GM23338 (cell line): ENCODE results near the gene MRM2. TPM values are rescaled to one million over a fixed set of nuclear protein-coding genes. Genes with fewer than 3 reads are reported as not detected.

Source experiments
- ATAC-seq: fragments of 200-7000 bp; cut with Tn5 transposase; 3 replicates; pipeline ENCODE4 v1.9.1; 2020
- DNase-seq: peaks from one replicate; pipeline ENCODE4 v3.0.0-alpha.2; 2015; ENCODE audit warnings: low spot score
- H2AFZ ChIP-seq: fragments of 200-600 bp; sonication (generic); 2 replicates; pipeline ENCODE4 v1.8.0; 2016; ENCODE audit warnings: antibody characterized with exemption, mild to moderate bottlenecking, moderate library complexity
- H3F3A ChIP-seq: fragments of 200-600 bp; sonication (generic); replicated peaks from 2 replicates; pipeline ENCODE4 v1.8.0; 2017; ENCODE audit warnings: antibody characterized with exemption, mixed run types, low read depth
- H3K27ac ChIP-seq: fragments of 200-600 bp; sonication (generic); 2 replicates; pipeline ENCODE4 v1.6.1; 2016; ENCODE audit warnings: low read depth
- H3K27me3 ChIP-seq: fragments of 200-600 bp; sonication (generic); 2 replicates; pipeline ENCODE4 v1.8.0; 2016; ENCODE audit warnings: mild to moderate bottlenecking, mixed run types, moderate library complexity; ENCODE audit not compliant: insufficient read depth
- H3K36me3 ChIP-seq: fragments of 200-600 bp; sonication (generic); 2 replicates; pipeline ENCODE4 v1.8.0; 2016; ENCODE audit warnings: mild to moderate bottlenecking; ENCODE audit not compliant: insufficient read depth
- H3K4me1 ChIP-seq: fragments of 200-600 bp; sonication (generic); 2 replicates; pipeline ENCODE4 v1.8.0; 2016; ENCODE audit warnings: mild to moderate bottlenecking, moderate library complexity; ENCODE audit not compliant: insufficient read depth
- H3K4me2 ChIP-seq: fragments of 200-600 bp; sonication (generic); 2 replicates; pipeline ENCODE4 v1.7.1; 2017; ENCODE audit warnings: mixed run types
- H3K4me3 ChIP-seq: fragments of 200-600 bp; sonication (generic); 2 replicates; pipeline ENCODE4 v1.6.1; 2016; ENCODE audit warnings: mixed run types
- H3K79me2 ChIP-seq: fragments of 200-600 bp; sonication (generic); replicated peaks from 2 replicates; pipeline ENCODE4 v1.8.0; 2017; ENCODE audit warnings: mild to moderate bottlenecking; ENCODE audit not compliant: insufficient read depth
- H3K9me2 ChIP-seq: fragments of 200-600 bp; sonication (generic); 2 replicates; pipeline ENCODE4 v1.8.0; 2017; ENCODE audit not compliant: insufficient read depth
- H4K20me1 ChIP-seq: fragments of 200-600 bp; sonication (generic); replicated peaks from 2 replicates; pipeline ENCODE4 v1.8.0; 2017; ENCODE audit warnings: mild to moderate bottlenecking; ENCODE audit not compliant: insufficient read depth
- H3K27ac Mint-ChIP-seq: 2 replicates; pipeline ENCODE4 v1.8.0; 2020; ENCODE audit warnings: inconsistent platforms, mild to moderate bottlenecking, moderate library complexity, mixed read lengths
- H3K27me3 Mint-ChIP-seq: 3 replicates; pipeline ENCODE4 v1.8.0; 2022; ENCODE audit warnings: low read depth, mild to moderate bottlenecking, moderate library complexity, mixed read lengths, inconsistent platforms; ENCODE audit not compliant: insufficient read depth, poor library complexity
- H3K36me3 Mint-ChIP-seq: 3 replicates; pipeline ENCODE4 v1.8.0; 2021; ENCODE audit warnings: low read depth, mild to moderate bottlenecking, inconsistent platforms, moderate library complexity, mixed read lengths
- H3K4me1 Mint-ChIP-seq: 3 replicates; pipeline ENCODE4 v1.8.0; 2020; ENCODE audit warnings: mild to moderate bottlenecking, inconsistent platforms, mixed read lengths
- H3K4me3 Mint-ChIP-seq: 3 replicates; pipeline ENCODE4 v1.8.0; 2021; ENCODE audit warnings: moderate library complexity, mild to moderate bottlenecking, inconsistent platforms, mixed read lengths
- H3K9me3 Mint-ChIP-seq: 3 replicates; pipeline ENCODE4 v1.8.0; 2020; ENCODE audit warnings: moderate library complexity, mild to moderate bottlenecking, inconsistent platforms, mixed read lengths
- ETS1 ChIP-seq: IDR thresholded peaks from 2 replicates; pipeline ENCODE4 v1.6.1; 2016; ENCODE audit warnings: antibody characterized with exemption
- EZH2 ChIP-seq: fragments of 200-600 bp; sonication (generic); IDR thresholded peaks from one replicate; pipeline ENCODE4 v1.8.0; 2017; ENCODE audit warnings: antibody characterized with exemption, mild to moderate bottlenecking, low read depth; ENCODE audit not compliant: unreplicated experiment
- JUNB ChIP-seq: IDR thresholded peaks from one replicate; pipeline ENCODE4 v1.6.1; 2016; ENCODE audit warnings: antibody characterized with exemption; ENCODE audit not compliant: unreplicated experiment
- NANOG ChIP-seq: IDR thresholded peaks from 2 replicates; pipeline ENCODE4 v1.6.1; 2016; ENCODE audit warnings: antibody characterized with exemption, borderline replicate concordance
- POLR2AphosphoS5 ChIP-seq: IDR thresholded peaks from 2 replicates; pipeline ENCODE4 v1.6.1; 2016; ENCODE audit warnings: antibody characterized with exemption, low read depth
- REST ChIP-seq: IDR thresholded peaks from one replicate; pipeline ENCODE4 v1.6.1; 2018; ENCODE audit warnings: antibody characterized with exemption; ENCODE audit not compliant: unreplicated experiment
- STAT1 ChIP-seq: IDR thresholded peaks from one replicate; pipeline ENCODE4 v1.6.1; 2016; ENCODE audit warnings: antibody characterized with exemption; ENCODE audit not compliant: unreplicated experiment
- ZNF114 ChIP-seq: fragments of 250-450 bp; sonication (Bioruptor Pico); IDR thresholded peaks from 2 replicates; pipeline ENCODE4 v1.5.0; 2020; ENCODE audit warnings: mild to moderate bottlenecking, moderate library complexity
- ZNF331 ChIP-seq: fragments of 250-450 bp; sonication (Bioruptor Pico); IDR thresholded peaks from 2 replicates; pipeline ENCODE4 v1.5.0; 2020; ENCODE audit warnings: low read depth, mild to moderate bottlenecking, moderate library complexity
- ZNF462 ChIP-seq: fragments of 250-450 bp; sonication (Bioruptor Pico); IDR thresholded peaks from 2 replicates; pipeline ENCODE4 v1.5.0; 2020; ENCODE audit warnings: mild to moderate bottlenecking, moderate library complexity
- polyA plus RNA-seq: library from polyadenylated mRNA; unstranded; fragments of >200 nt; fragmentation: Nextera tagmentation; extraction: Ambion mirVana; gene quantifications from 2 replicates; pipeline ENCODE4 v1.2.1, GENCODE V29; 2016
- total RNA-seq: library from RNA; depleted of rRNA; stranded (reverse); fragments of >200 nt; shearing (Covaris generic); gene quantifications from 2 replicates; pipeline ENCODE4 v1.2.3, GENCODE V29; 2014
- TF ChIP-seq, protein P1 (sequence below), 2 experiments: fragments of 200-600 bp in 1 of 2; sonication (generic) in 1 of 2; conservative IDR thresholded peaks; 2 replicates each; pipeline versions ENCODE4 v1.5.1 to v1.6.1; 2016 to 2017; ENCODE audit warnings: antibody characterized with exemption in 2 of 2, low read depth in 2 of 2, mild to moderate bottlenecking in 2 of 2, moderate library complexity in 1 of 2

The MRM2 gene
- total and polyA plus RNA-seq, 2 experiments from 2014 or later: 30.0 to 37.8 TPM

DNA sequence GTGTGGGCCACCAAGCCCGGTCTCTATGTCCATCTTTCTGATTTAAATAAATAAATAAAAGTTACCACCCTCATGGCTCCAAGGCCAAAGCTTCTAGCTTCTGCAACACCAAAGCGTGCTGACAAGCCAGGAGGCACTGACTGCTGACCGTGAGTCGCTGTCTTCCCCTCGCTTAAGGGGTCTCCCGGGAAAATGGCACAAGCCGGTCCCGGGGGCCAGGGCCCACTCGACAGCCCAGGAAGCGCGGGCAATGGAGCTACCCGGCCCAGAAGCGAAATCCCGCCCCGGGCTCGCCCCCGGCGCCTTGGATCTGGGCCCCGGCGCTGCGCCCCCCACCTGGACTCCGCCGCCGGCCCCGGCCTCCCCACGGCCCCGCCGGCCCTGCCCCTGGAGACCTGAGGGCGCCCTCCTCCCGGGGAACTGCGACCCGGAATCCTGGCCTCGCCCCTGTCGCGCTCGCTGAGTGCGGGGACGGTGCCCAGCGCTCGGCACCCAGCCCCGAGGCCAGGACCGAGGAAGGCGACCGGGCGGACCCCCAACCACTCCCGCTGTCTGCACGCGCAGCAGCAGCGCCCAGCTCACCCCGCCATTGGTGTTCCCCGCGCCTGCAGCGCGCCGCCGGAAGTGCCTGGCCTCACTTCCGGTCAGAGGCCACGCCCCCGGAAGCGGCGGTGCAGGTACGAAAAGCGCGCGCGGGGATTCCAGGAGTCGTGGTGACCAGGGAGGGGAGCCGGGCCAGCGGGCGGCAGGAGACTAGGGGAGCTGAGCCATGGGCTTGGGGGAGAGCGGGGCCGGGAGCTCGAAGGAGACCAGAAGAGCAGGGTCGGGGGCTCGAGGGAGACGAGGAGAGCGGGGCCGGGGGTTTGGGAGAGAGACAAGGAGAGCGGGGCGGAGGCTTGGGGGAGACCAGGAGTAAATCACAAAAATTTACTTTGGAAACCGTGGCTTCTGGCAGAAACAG is at the start of gene MRM2, which contains the start of gene NUDT1 (continued):
- no peak for TF ChIP-seq ZNF462 (CRISPR knock-in tag)

DNA sequence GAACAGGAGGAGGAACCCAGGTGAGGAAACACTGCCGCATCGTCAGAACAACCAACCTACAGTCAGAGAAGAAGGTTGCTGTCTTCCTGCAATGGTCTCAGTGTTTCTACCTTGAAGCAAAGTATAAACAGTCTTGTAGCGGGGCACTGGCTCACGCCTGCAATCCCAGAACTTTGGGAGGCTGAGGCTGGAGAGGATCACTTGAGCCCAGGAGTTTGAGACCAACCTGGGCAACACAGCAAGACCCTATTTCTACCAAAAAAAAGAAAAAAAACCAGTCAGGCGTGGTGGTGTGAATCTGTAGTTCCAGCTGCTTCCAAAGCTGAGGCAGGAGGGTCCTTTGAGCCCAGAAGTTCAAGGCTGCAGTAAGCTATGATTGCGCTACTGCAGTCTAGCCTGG is 48.9 kb upstream of the MRM2 start:
- H3K27me3 Mint-ChIP-seq: peaks cover 3% of the 10 kb centered on the region
- Histone ChIP-seq H2AFZ (no peak overlapping the region), H3K27ac (no peak overlapping the region), H3K79me2 (peaks cover 13% of the 10 kb centered on the region; the same call in 1 of the 2 replicates), H3F3A (no peaks in the 10 kb centered on the region), H4K20me1 (no peaks in the 10 kb centered on the region), H3K4me3 (no peak overlapping the region), H3K27me3 (no peaks in the 10 kb centered on the region), H3K9me2 (no peaks in the 10 kb centered on the region), H3K4me1 (0 out of 2 replicates have a peak, but pooled peaks cover 3% of the 10 kb centered on the region), H3K36me3 (no peaks in the 10 kb centered on the region), H3K4me2 (no peak overlapping the region)
- peaks cover under 1% of the 10 kb centered on the region; the same call in 2 of the 3 replicates for H3K4me1 Mint-ChIP-seq
- no peak overlapping the region; the same call in 1 of the 2 replicates for H3K27ac Mint-ChIP-seq
- no peaks in the 10 kb centered on the region for H3K9me3 Mint-ChIP-seq
- no peak overlapping the region for H3K4me3 Mint-ChIP-seq
- ATAC-seq (no peak), DNase-seq (no peak)
- H3K36me3 Mint-ChIP-seq: no peaks in the 10 kb centered on the region
- TF ChIP-seq ETS1 (no peak), JUNB (no peak), ZNF114 (CRISPR knock-in tag) (no peak), ZNF331 (no peak), POLR2AphosphoS5 (no peak), EZH2 (no peak), NANOG (no peak), REST (no peak), STAT1 (no peak)
- TF ChIP-seq, protein P1, sequence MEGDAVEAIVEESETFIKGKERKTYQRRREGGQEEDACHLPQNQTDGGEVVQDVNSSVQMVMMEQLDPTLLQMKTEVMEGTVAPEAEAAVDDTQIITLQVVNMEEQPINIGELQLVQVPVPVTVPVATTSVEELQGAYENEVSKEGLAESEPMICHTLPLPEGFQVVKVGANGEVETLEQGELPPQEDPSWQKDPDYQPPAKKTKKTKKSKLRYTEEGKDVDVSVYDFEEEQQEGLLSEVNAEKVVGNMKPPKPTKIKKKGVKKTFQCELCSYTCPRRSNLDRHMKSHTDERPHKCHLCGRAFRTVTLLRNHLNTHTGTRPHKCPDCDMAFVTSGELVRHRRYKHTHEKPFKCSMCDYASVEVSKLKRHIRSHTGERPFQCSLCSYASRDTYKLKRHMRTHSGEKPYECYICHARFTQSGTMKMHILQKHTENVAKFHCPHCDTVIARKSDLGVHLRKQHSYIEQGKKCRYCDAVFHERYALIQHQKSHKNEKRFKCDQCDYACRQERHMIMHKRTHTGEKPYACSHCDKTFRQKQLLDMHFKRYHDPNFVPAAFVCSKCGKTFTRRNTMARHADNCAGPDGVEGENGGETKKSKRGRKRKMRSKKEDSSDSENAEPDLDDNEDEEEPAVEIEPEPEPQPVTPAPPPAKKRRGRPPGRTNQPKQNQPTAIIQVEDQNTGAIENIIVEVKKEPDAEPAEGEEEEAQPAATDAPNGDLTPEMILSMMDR (conservative IDR thresholded peaks at IDR 0.05; ENCODE audit: low read depth in 2 of 2): no peak
